SK-N-MC (cell line): ENCODE measurements around the gene HMCN1.

Source experiments
- EZH2 ChIP-seq: fragments of 200-600 bp; sonication (generic); IDR thresholded peaks from one replicate; pipeline ENCODE4 v1.6.1; 2017; ENCODE audit warnings: antibody characterized with exemption
- FOXP2 ChIP-seq: optimal IDR thresholded peaks from 2 replicates; pipeline ENCODE3; 2011; ENCODE audit warnings: mild to moderate bottlenecking, moderate library complexity; ENCODE audit not compliant: insufficient read depth; ENCODE audit errors: extremely low read length, control extremely low read depth
- POLR2AphosphoS5 ChIP-seq: IDR thresholded peaks from 2 replicates; pipeline ENCODE4 v1.6.1; 2012; ENCODE audit warnings: mild to moderate bottlenecking, low read depth, low read length, borderline replicate concordance

DNA sequence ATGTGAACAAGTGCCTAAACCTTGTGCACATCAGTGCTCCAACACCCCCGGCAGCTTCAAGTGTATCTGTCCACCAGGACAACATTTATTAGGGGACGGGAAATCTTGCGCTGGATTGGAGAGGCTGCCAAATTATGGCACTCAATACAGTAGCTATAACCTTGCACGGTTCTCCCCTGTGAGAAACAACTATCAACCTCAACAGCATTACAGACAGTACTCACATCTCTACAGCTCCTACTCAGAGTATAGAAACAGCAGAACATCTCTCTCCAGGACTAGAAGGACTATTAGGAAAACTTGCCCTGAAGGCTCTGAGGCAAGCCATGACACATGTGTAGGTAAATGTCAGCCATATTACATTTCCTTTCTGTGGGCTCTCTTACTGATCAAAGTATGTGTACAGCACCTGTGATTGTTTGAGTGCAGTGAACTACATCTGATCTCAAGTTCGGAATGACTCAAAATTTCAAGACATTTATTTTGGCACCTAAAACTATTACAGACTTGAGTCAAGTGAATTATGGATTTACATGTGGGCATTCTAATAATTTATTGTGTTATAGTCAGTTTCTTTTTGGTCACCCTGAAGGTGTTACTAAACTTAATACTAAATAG lies 444.3 kb downstream of the HMCN1 start:
- TF ChIP-seq POLR2AphosphoS5 (no peak), EZH2 (no peak), FOXP2 (no peak)
